Natural killer cell (primary cell): ENCODE measurements around the gene CIAO2B. TPM values are rescaled to one million over a fixed set of nuclear protein-coding genes. Genes with fewer than 3 reads are reported as not detected.
A peak's percentile ranks its signal among the peaks of the same experiment; 100 is the strongest.
"Not testable (repeated sequence)": the region's sequence is repeated elsewhere in the genome, so short reads cannot be mapped to it uniquely, and the experiment has no call there.

Experiments
- ATAC-seq, 3 donors: fragments of 150-1000 bp in 2 of 3; fragments of 200-7000 bp in 1 of 3; cut with Tn5 transposase; 1 replicate in 1 of 3; 2 replicates in 2 of 3; pipeline ENCODE4 v1.10.0; 2021; ENCODE audit warnings: mild to moderate bottlenecking in 2 of 3, moderate library complexity in 2 of 3
- DNase-seq, 2 donors: peaks; one replicate each; pipeline versions ENCODE4 v3.0.0 to v3.0.0-alpha.2; 2013 to 2021; ENCODE audit warnings: mixed read lengths in 1 of 2
- H3K27ac ChIP-seq: one replicate; pipeline ENCODE4 v1.5.1; 2013; ENCODE audit warnings: mild to moderate bottlenecking, low read length
- H3K27me3 ChIP-seq: one replicate; pipeline ENCODE4 v1.6.1; 2013; ENCODE audit warnings: low read length; ENCODE audit not compliant: control insufficient read depth, insufficient read depth
- H3K36me3 ChIP-seq: one replicate; pipeline ENCODE4 v1.6.1; 2013; ENCODE audit warnings: low read length; ENCODE audit not compliant: control insufficient read depth, insufficient read depth
- H3K4me1 ChIP-seq: one replicate; pipeline ENCODE4 v1.6.1; 2013; ENCODE audit warnings: low read length; ENCODE audit not compliant: control insufficient read depth, insufficient read depth
- H3K4me3 ChIP-seq: one replicate; pipeline ENCODE4 v1.5.1; 2013; ENCODE audit warnings: low read length
- H3K9me3 ChIP-seq: one replicate; pipeline ENCODE4 v1.6.1; 2013; ENCODE audit warnings: low read length; ENCODE audit not compliant: control insufficient read depth, insufficient read depth
- H3K27ac Mint-ChIP-seq, 2 donors: one replicate each; pipeline ENCODE4 v1.8.0; 2022; ENCODE audit warnings: mild to moderate bottlenecking in 2 of 2, mixed read lengths in 2 of 2, moderate library complexity in 1 of 2
- H3K27me3 Mint-ChIP-seq, 2 donors: one replicate each; pipeline ENCODE4 v1.8.0; 2022; ENCODE audit warnings: low read depth in 2 of 2, mixed read lengths in 2 of 2
- H3K36me3 Mint-ChIP-seq: one replicate; pipeline ENCODE4 v1.8.0; 2022; ENCODE audit warnings: mixed read lengths
- H3K4me1 Mint-ChIP-seq, 2 donors: one replicate each; pipeline ENCODE4 v1.8.0; 2022; ENCODE audit warnings: mixed read lengths in 2 of 2
- H3K4me3 Mint-ChIP-seq: one replicate; pipeline ENCODE4 v1.8.0; 2022; ENCODE audit warnings: mild to moderate bottlenecking, moderate library complexity, mixed read lengths
- H3K9me3 Mint-ChIP-seq, 2 donors: one replicate each; pipeline ENCODE4 v1.8.0; 2022; ENCODE audit warnings: mixed read lengths in 2 of 2
- CTCF ChIP-seq: fragments of 200-600 bp; IDR thresholded peaks from one replicate; pipeline ENCODE4 v1.8.0; 2022; ENCODE audit warnings: antibody characterized with exemption
- WGBS: methylation state at CpG from one replicate; pipeline ENCODE4 v1.1.7; 2013; ENCODE audit warnings: missing lambda C conversion rate; ENCODE audit not compliant: insufficient coverage; 5-methylcytosine and 5-hydroxymethylcytosine counted together
- intact Hi-C: fragments of 100-400 bp; cut with micrococcal nuclease; formaldehyde crosslinking; loops from one replicate; pipeline ENCODE4 v1.14.2; 2022
- total RNA-seq, 4 donors: library from RNA; stranded (reverse); fragments of 120-200 nt in 1 of 4; gene quantifications; one replicate each; pipeline versions ENCODE4 v1.2.3 to v1.2.4, GENCODE V29; 2013 to 2022

CIAO2B gene
- total RNA-seq, 3 donors from 2014 or later (not counting 1 experiment from before 2014, with no cell fraction given), result 57.2 to 62.8 (median 60.0) TPM

GRCh38 chr16:66946974-66947301 lies 12.7 kb upstream of the CIAO2B start:
- peak overlapping the region; percentile 89 for H3K4me3 Mint-ChIP-seq
- WGBS, result 38% methylated on average over 5 of the region's 5 CpGs

GRCh38 chr16:66946541-66946940 lies 12.3 kb upstream of the CIAO2B start:
- no peak for DNase-seq
- Histone ChIP-seq H3K27ac (no peak overlapping the region), H3K4me1 (peaks cover 20% of the 10 kb centered on the region), H3K27me3 (peaks cover 29% of the 10 kb centered on the region), H3K4me3 (no peak overlapping the region), H3K9me3 (no peaks in the 10 kb centered on the region), H3K36me3 (peaks cover 15% of the 10 kb centered on the region)
- no peak overlapping the region for H3K4me3 Mint-ChIP-seq
- no peak overlapping the region for H3K27ac Mint-ChIP-seq
- H3K27me3 Mint-ChIP-seq, result peaks cover 19 to 25% of the 10 kb centered on the region in 2 donors
- intact Hi-C loops, result no loop called here
- ATAC-seq, result no peak
- TF ChIP-seq CTCF, result no peak
- peaks cover 4% of the 10 kb centered on the region for H3K36me3 Mint-ChIP-seq
- WGBS, result 82% methylated on average over 7 of the region's 7 CpGs
- H3K9me3 Mint-ChIP-seq, result no peaks in the 10 kb centered on the region
- peaks cover 23 to 24% of the 10 kb centered on the region in 2 donors for H3K4me1 Mint-ChIP-seq

More at GRCh38 chr16:66946974-66947301, 12.7 kb upstream of the CIAO2B start:
- peaks cover 23 to 24% of the 10 kb centered on the region in 2 donors for H3K4me1 Mint-ChIP-seq
- peaks cover 7% of the 10 kb centered on the region for H3K36me3 Mint-ChIP-seq
- Histone ChIP-seq H3K4me1 (peaks cover 20% of the 10 kb centered on the region), H3K27ac (no peak overlapping the region), H3K27me3 (peaks cover 32% of the 10 kb centered on the region), H3K4me3 (no peak overlapping the region), H3K36me3 (peaks cover 11% of the 10 kb centered on the region), H3K9me3 (no peaks in the 10 kb centered on the region)
- no peak for TF ChIP-seq CTCF
- H3K9me3 Mint-ChIP-seq, result no peaks in the 10 kb centered on the region
- intact Hi-C loops, result no loop called here
- ATAC-seq, result no peak
- H3K27me3 Mint-ChIP-seq, result peaks cover 23 to 29% of the 10 kb centered on the region in 2 donors
- DNase-seq, result no peak
- H3K27ac Mint-ChIP-seq, result peak overlapping the region in 1 of 2 donors; percentile 6

GRCh38 chr16:66945939-66946338 lies 11.7 kb upstream of the CIAO2B start:
- DNase-seq (no peak), ATAC-seq (no peak)
- TF ChIP-seq CTCF, result no peak
- H3K4me3 Mint-ChIP-seq, result no peak overlapping the region
- Histone ChIP-seq H3K9me3 (no peaks in the 10 kb centered on the region), H3K4me3 (no peak overlapping the region), H3K4me1 (peaks cover 20% of the 10 kb centered on the region), H3K27me3 (peaks cover 24% of the 10 kb centered on the region), H3K36me3 (peaks cover 21% of the 10 kb centered on the region), H3K27ac (no peak overlapping the region)
- H3K9me3 Mint-ChIP-seq, result no peaks in the 10 kb centered on the region
- WGBS, result 92% methylated on average over 3 of the region's 4 CpGs
- H3K27ac Mint-ChIP-seq, result no peak overlapping the region
- H3K4me1 Mint-ChIP-seq, result peaks cover 23 to 24% of the 10 kb centered on the region in 2 donors
- intact Hi-C loops, result no loop called here
- peaks cover 13 to 21% of the 10 kb centered on the region in 2 donors for H3K27me3 Mint-ChIP-seq
- H3K36me3 Mint-ChIP-seq, result no peaks in the 10 kb centered on the region

- H3K27ac ChIP-seq, H3K4me3 Mint-ChIP-seq, H3K9me3 ChIP-seq, ATAC-seq, DNase-seq, H3K27ac Mint-ChIP-seq, H3K9me3 Mint-ChIP-seq, H3K36me3 Mint-ChIP-seq, H3K4me3 ChIP-seq, intact Hi-C loops: not testable (repeated sequence)
- Histone ChIP-seq H3K36me3 (peaks cover 30% of the 10 kb centered on the region), H3K4me1 (peaks cover 20% of the 10 kb centered on the region), H3K27me3 (peaks cover 19% of the 10 kb centered on the region)
- WGBS, result 93% methylated on average over 9 of the region's 9 CpGs
- peaks cover 23 to 24% of the 10 kb centered on the region in 2 donors for H3K4me1 Mint-ChIP-seq
- peaks cover 12 to 16% of the 10 kb centered on the region in 2 donors for H3K27me3 Mint-ChIP-seq
These were observed 10.8 kb upstream of the CIAO2B start for GRCh38 chr16:66944971-66945370.
